Measurements from ENCODE around the gene KANK2.

- no peak for TF ChIP-seq CTCF (conservative IDR thresholded peaks at IDR 0.05; ENCODE audit: low read depth, low read length)
- no peak for TF ChIP-seq POLR2A (IDR thresholded peaks at IDR 0.05; ENCODE audit: low read depth, low read length)
- TF ChIP-seq MAFK (IDR thresholded peaks at IDR 0.05; ENCODE audit: low read depth, low read length) = no peak
- TF ChIP-seq MXI1 (IDR thresholded peaks at IDR 0.05; ENCODE audit: borderline replicate concordance, low read depth, low read length) = no peak
- no peak for TF ChIP-seq RFX5 (IDR thresholded peaks at IDR 0.05; ENCODE audit: low read depth, low read length)
- TF ChIP-seq CEBPB (IDR thresholded peaks at IDR 0.05; ENCODE audit: low read depth, low read length) = no peak
- no peak for TF ChIP-seq BHLHE40 (IDR thresholded peaks at IDR 0.05; ENCODE audit: low read depth, low read length)
- no peak for TF ChIP-seq CHD1 (IDR thresholded peaks at IDR 0.05; ENCODE audit: low read depth, low read length)
- no peak for TF ChIP-seq USF2 (IDR thresholded peaks at IDR 0.05; ENCODE audit: low read depth, low read length)
Measured at GRCh38 chr19:11204076-11204602, 6.8 kb upstream of the KANK2 start.

Measured in IMR-90 (cell line).